Measurements from ENCODE around the gene PHACTR1.

Gene PHACTR1

DNA sequence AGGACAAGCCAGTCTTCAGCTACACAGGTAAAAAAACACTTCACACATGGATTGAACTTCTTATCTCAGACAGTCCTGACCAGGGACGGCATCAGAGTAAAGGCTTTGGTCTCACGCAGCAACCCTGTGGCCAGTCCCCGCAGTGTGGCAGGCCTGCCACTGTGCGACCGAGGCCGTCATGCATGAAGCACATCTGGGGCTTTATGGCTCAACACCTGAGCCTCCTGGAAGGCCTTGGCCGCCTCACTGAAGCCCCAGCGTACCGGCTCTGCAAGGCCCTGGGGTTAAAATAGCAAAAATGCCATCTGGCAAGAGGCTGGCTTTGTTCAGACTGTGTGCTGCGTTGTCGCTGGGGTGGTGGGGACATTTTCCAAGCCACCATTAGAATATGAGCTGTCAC is 579.0 kb downstream of the PHACTR1 start:
- peaks cover 22% of the 10 kb centered on the region for H3K36me3 ChIP-seq (ENCODE audit: control insufficient read depth, insufficient read depth, low read length)
- H3K4me3 ChIP-seq (ENCODE audit: insufficient read depth, low read depth, low read length), result no peak overlapping the region
- no peaks in the 10 kb centered on the region for H3K27me3 ChIP-seq (ENCODE audit: control insufficient read depth, insufficient read depth, low read length, poor library complexity, severe bottlenecking)
- 95 to 96% methylated on average over 11 of the region's 11 CpGs for WGBS, 2 experiments
- no peaks in the 10 kb centered on the region for H3K9me3 ChIP-seq (ENCODE audit: control insufficient read depth, low read length)
- H3K4me1 ChIP-seq (ENCODE audit: control insufficient read depth, insufficient read depth, low read length), result no peaks in the 10 kb centered on the region
- no peak overlapping the region for H3K27ac ChIP-seq (ENCODE audit: insufficient read depth, low read depth, low read length, poor library complexity, severe bottlenecking)

GRCh38 chr6:13296536-13296997 is 580.0 kb downstream of the PHACTR1 start:
- Histone ChIP-seq H3K4me1 (ENCODE audit: control insufficient read depth, insufficient read depth, low read length) (no peaks in the 10 kb centered on the region), H3K27me3 (ENCODE audit: control insufficient read depth, insufficient read depth, low read length, poor library complexity, severe bottlenecking) (no peaks in the 10 kb centered on the region), H3K27ac (ENCODE audit: insufficient read depth, low read depth, low read length, poor library complexity, severe bottlenecking) (no peak overlapping the region), H3K9me3 (ENCODE audit: control insufficient read depth, low read length) (no peaks in the 10 kb centered on the region), H3K36me3 (ENCODE audit: control insufficient read depth, insufficient read depth, low read length) (peaks cover 16% of the 10 kb centered on the region), H3K4me3 (ENCODE audit: insufficient read depth, low read depth, low read length) (no peak overlapping the region)
- 91 to 92% methylated on average over 9 of the region's 9 CpGs for WGBS, 2 experiments

DNA sequence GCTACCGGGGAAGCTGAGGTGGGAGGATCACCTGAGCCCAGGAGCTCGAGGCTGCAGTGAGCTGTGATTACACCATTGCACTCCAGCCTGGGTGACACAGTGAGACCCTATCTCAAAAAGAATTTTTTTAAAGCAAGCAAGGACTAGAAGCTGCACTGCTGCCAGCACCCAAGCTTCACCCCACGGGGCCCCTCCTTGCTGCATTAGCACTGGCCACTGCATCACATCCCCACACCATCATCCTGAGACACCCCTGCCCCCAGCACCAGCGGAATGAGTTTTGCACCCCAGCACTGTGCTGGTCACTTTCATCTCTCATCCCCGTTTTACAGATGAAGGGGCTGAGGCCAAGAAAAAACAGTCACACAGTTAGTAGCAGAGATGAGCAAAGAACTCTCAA is 580.8 kb downstream of the PHACTR1 start:
- peaks cover 14% of the 10 kb centered on the region for H3K36me3 ChIP-seq (ENCODE audit: control insufficient read depth, insufficient read depth, low read length)
- no peaks in the 10 kb centered on the region for H3K27me3 ChIP-seq (ENCODE audit: control insufficient read depth, insufficient read depth, low read length, poor library complexity, severe bottlenecking)
- no peaks in the 10 kb centered on the region for H3K4me1 ChIP-seq (ENCODE audit: control insufficient read depth, insufficient read depth, low read length)
- 92 to 93% methylated on average over 5 of the region's 5 CpGs for WGBS, 2 experiments
- no peak overlapping the region for H3K27ac ChIP-seq (ENCODE audit: insufficient read depth, low read depth, low read length, poor library complexity, severe bottlenecking)
- no peak overlapping the region for H3K4me3 ChIP-seq (ENCODE audit: insufficient read depth, low read depth, low read length)
- H3K9me3 ChIP-seq (ENCODE audit: control insufficient read depth, low read length), result no peaks in the 10 kb centered on the region

DNA sequence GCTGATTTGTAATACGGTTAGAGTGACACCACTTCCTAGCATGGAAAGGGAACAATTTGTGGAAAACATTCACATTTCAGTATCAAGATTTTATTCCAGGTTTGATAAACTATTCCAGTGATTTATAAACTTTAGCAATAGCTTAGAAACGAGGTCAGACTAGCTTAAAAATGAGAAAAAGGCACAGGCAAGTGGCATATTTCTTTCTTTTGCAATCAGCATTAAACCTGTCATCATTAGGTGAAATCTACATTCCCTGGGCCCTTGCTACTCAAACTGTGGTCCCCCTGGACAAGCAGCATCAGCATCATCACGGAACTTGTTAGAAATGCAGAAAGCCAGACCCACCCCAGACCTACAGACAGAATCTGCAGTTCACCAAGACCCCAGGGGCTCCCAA is 581.9 kb downstream of the PHACTR1 start:
- Histone ChIP-seq H3K4me1 (ENCODE audit: control insufficient read depth, insufficient read depth, low read length) (no peaks in the 10 kb centered on the region), H3K36me3 (ENCODE audit: control insufficient read depth, insufficient read depth, low read length) (peaks cover 20% of the 10 kb centered on the region), H3K27me3 (ENCODE audit: control insufficient read depth, insufficient read depth, low read length, poor library complexity, severe bottlenecking) (no peaks in the 10 kb centered on the region), H3K9me3 (ENCODE audit: control insufficient read depth, low read length) (no peaks in the 10 kb centered on the region), H3K27ac (ENCODE audit: insufficient read depth, low read depth, low read length, poor library complexity, severe bottlenecking) (no peak overlapping the region), H3K4me3 (ENCODE audit: insufficient read depth, low read depth, low read length) (no peak overlapping the region)
- 92% methylated on average over 3 of the region's 3 CpGs for WGBS, 2 experiments

GRCh38 chr6:13299403-13299821 is 582.8 kb downstream of the PHACTR1 start:
- Histone ChIP-seq H3K27me3 (ENCODE audit: control insufficient read depth, insufficient read depth, low read length, poor library complexity, severe bottlenecking) (no peaks in the 10 kb centered on the region), H3K4me1 (ENCODE audit: control insufficient read depth, insufficient read depth, low read length) (no peaks in the 10 kb centered on the region), H3K4me3 (ENCODE audit: insufficient read depth, low read depth, low read length) (no peak overlapping the region), H3K36me3 (ENCODE audit: control insufficient read depth, insufficient read depth, low read length) (peaks cover 19% of the 10 kb centered on the region), H3K27ac (ENCODE audit: insufficient read depth, low read depth, low read length, poor library complexity, severe bottlenecking) (no peak overlapping the region), H3K9me3 (ENCODE audit: control insufficient read depth, low read length) (no peaks in the 10 kb centered on the region)
- 95 to 96% methylated on average over 11 of the region's 11 CpGs for WGBS, 2 experiments

DNA sequence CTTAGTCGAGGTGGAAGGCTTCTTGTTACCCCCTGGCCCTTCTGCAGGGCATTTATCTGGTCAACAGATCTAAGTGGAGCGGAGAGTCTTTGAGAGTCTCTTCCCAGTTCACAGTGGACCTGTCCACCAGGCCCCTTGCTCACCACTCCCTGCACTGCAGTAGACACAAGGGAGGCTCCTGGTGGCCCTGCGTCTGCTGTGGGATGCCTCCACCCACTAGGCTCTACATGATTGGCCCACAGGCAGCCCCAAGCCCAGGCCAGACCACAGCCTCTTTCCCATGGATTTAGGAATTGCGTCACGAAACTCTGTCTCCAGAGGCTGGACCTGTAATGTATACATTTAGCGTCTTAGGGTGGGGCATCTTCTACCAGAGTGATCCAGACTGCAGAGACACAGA is 583.4 kb downstream of the PHACTR1 start:
- H3K36me3 ChIP-seq (ENCODE audit: control insufficient read depth, insufficient read depth, low read length), result peaks cover 17% of the 10 kb centered on the region

GRCh38 chr6:13300643-13301590 is 584.4 kb downstream of the PHACTR1 start:
- Histone ChIP-seq H3K36me3 (ENCODE audit: control insufficient read depth, insufficient read depth, low read length) (peaks cover 21% of the 10 kb centered on the region), H3K9me3 (ENCODE audit: control insufficient read depth, low read length) (no peaks in the 10 kb centered on the region), H3K27ac (ENCODE audit: insufficient read depth, low read depth, low read length, poor library complexity, severe bottlenecking) (no peak overlapping the region), H3K4me1 (ENCODE audit: control insufficient read depth, insufficient read depth, low read length) (no peaks in the 10 kb centered on the region), H3K4me3 (ENCODE audit: insufficient read depth, low read depth, low read length) (no peak overlapping the region), H3K27me3 (ENCODE audit: control insufficient read depth, insufficient read depth, low read length, poor library complexity, severe bottlenecking) (no peaks in the 10 kb centered on the region)
- WGBS, 2 experiments, result 82 to 84% methylated on average over 9 of the region's 9 CpGs

More for the DNA sequence above, 583.4 kb downstream of the PHACTR1 start:
- no peaks in the 10 kb centered on the region for H3K27me3 ChIP-seq (ENCODE audit: control insufficient read depth, insufficient read depth, low read length, poor library complexity, severe bottlenecking)
- no peaks in the 10 kb centered on the region for H3K9me3 ChIP-seq (ENCODE audit: control insufficient read depth, low read length)
- 88 to 92% methylated on average over 6 of the region's 6 CpGs for WGBS, 2 experiments
- no peak overlapping the region for H3K27ac ChIP-seq (ENCODE audit: insufficient read depth, low read depth, low read length, poor library complexity, severe bottlenecking)
- H3K4me1 ChIP-seq (ENCODE audit: control insufficient read depth, insufficient read depth, low read length), result no peaks in the 10 kb centered on the region
- no peak overlapping the region for H3K4me3 ChIP-seq (ENCODE audit: insufficient read depth, low read depth, low read length)

DNA sequence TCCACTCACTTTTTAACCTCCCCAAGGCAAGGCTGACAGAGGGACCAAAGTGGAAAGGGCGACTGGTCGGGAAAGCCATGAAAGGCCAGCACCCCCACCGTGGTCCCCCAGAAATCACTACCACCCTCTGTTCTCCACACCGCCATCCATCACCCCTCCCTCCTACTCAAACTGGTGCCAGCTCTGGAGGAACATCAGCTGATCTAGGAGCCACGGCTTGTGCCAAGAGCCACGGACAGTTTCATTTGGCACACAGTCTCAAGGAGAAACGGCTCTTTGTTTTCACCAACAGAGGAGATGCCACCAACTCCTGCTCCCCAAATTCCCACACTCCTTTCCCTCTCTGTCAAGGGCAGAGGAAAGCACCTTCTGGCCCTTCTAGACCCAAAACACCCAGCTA is 585.7 kb downstream of the PHACTR1 start:
- 92 to 96% methylated on average over 7 of the region's 7 CpGs for WGBS, 2 experiments
- Histone ChIP-seq H3K9me3 (ENCODE audit: control insufficient read depth, low read length) (no peaks in the 10 kb centered on the region), H3K27me3 (ENCODE audit: control insufficient read depth, insufficient read depth, low read length, poor library complexity, severe bottlenecking) (no peaks in the 10 kb centered on the region), H3K36me3 (ENCODE audit: control insufficient read depth, insufficient read depth, low read length) (peaks cover 24% of the 10 kb centered on the region), H3K4me1 (ENCODE audit: control insufficient read depth, insufficient read depth, low read length) (no peaks in the 10 kb centered on the region), H3K27ac (ENCODE audit: insufficient read depth, low read depth, low read length, poor library complexity, severe bottlenecking) (no peak overlapping the region), H3K4me3 (ENCODE audit: insufficient read depth, low read depth, low read length) (no peak overlapping the region)

DNA sequence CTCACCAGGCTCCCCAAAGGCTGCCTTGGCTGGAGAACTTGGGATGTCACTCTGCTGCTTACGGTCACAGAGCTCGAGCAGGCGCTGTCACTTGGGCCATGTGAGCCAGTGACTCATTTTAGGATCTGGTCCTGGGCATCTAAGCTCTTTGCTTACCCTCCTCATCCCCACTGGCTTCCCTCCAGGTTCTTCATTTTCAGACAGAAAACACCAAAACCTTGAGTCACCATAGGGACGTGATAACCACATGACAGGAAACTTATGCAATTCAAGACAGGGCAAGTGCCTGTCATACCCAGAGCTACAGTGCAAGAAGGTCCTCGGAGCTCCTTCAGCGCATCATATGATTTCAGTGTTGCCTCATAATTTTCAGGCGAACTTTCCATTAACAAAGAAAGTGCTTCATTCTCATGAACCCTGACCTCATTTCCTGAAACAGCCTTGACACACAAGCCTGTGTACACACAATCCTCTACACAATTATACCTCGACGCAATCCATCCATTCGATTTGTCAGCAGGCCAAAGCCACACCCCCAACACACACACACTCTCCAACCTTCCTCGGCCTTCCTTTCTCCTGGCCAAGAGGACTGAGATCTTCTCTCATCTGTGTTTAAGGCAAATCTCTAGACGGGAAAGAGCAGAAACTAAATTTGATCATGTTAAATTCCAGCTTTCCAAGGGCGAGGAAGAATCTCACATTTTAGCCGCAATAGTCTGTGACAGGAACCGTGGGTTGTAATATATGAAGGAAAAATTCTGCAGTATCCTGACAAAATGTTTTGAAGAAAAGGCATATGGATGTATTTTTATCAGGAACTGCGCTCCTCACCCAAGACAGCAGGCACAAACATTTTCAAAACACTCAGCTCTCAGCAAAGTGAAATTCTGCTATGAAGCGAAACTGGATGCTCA is 586.4 kb downstream of the PHACTR1 start:
- Histone ChIP-seq H3K36me3 (ENCODE audit: control insufficient read depth, insufficient read depth, low read length) (peaks cover 26% of the 10 kb centered on the region), H3K9me3 (ENCODE audit: control insufficient read depth, low read length) (no peaks in the 10 kb centered on the region), H3K4me3 (ENCODE audit: insufficient read depth, low read depth, low read length) (no peak overlapping the region), H3K27ac (ENCODE audit: insufficient read depth, low read depth, low read length, poor library complexity, severe bottlenecking) (no peak overlapping the region), H3K27me3 (ENCODE audit: control insufficient read depth, insufficient read depth, low read length, poor library complexity, severe bottlenecking) (no peaks in the 10 kb centered on the region), H3K4me1 (ENCODE audit: control insufficient read depth, insufficient read depth, low read length) (no peaks in the 10 kb centered on the region)
- WGBS, 2 experiments, result 96% methylated on average over 17 of the region's 17 CpGs

DNA sequence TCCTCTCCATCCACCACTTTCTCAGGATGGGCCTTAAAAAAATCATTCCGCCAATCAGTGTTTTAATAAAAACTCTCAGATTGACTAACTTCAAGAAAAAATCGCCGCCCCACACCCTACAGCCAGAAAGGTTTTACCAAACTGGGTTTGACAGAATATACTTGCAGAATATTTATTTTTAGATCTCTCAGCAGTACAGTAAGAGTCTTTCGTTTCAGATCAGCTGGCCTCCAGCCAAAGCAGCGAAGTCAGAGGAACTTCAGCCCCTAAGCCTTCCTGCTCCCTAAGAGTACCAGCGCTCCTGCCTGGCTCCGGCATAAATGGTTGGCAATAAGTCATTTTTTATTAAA is 587.1 kb downstream of the PHACTR1 start:
- Histone ChIP-seq H3K27me3 (ENCODE audit: control insufficient read depth, insufficient read depth, low read length, poor library complexity, severe bottlenecking) (no peaks in the 10 kb centered on the region), H3K9me3 (ENCODE audit: control insufficient read depth, low read length) (no peaks in the 10 kb centered on the region), H3K27ac (ENCODE audit: insufficient read depth, low read depth, low read length, poor library complexity, severe bottlenecking) (no peak overlapping the region), H3K4me3 (ENCODE audit: insufficient read depth, low read depth, low read length) (no peak overlapping the region), H3K36me3 (ENCODE audit: control insufficient read depth, insufficient read depth, low read length) (peaks cover 33% of the 10 kb centered on the region), H3K4me1 (ENCODE audit: control insufficient read depth, insufficient read depth, low read length) (no peaks in the 10 kb centered on the region)
- WGBS, 2 experiments, result 93 to 99% methylated on average over 7 of the region's 7 CpGs
